Measurements from ENCODE around the gene SUSD5.
A peak's percentile ranks its signal among the peaks of the same experiment; 100 is the strongest.

The SUSD5 gene

DNA sequence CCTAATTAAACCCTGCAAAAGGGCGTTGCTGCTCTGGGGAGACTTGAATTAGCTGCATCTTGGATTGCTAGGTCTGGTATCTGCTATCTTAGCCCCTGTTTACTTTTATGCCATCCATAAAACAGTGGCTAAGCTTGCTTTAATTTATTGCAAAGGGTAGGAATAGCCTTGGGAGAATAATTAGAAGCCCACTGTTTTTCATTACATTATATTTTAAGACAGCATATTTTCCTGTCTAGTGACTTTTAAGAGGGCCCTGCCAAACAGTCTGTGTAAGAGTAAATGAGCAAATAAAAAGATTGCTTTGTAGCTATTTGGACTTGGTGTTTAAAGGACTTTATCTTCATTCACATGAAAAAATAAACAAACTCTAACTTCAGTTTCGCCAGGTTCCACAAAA lies 17.4 kb upstream of the SUSD5 start:
- Histone ChIP-seq H3K27me3 (ENCODE audit: control insufficient read depth in 3 of 3, insufficient read depth in 3 of 3, low read depth in 1 of 3, low read length in 3 of 3) (peaks cover 0 to 4% (median 0%) of the 10 kb centered on the region in 3 experiments), H4K8ac (ENCODE audit: low read depth, low read length) (no peak overlapping the region), H3K27ac (replicated peaks; ENCODE audit: low read length) (no peak overlapping the region), H3K4ac (ENCODE audit: low read length) (no peak overlapping the region), H3K9ac (ENCODE audit: low read depth, low read length, poor library complexity) (no peak overlapping the region), H2AK5ac (ENCODE audit: low read depth, low read length) (no peak overlapping the region), H2BK5ac (ENCODE audit: low read length) (no peak overlapping the region), H3K9me3 (replicated peaks in 1 of 2; ENCODE audit: control insufficient read depth in 2 of 2, insufficient read depth in 1 of 2, low read depth in 1 of 2, low read length in 2 of 2) (no peaks in the 10 kb centered on the region), H3K79me1 (ENCODE audit: low read depth, low read length) (no peaks in the 10 kb centered on the region), H2BK15ac (ENCODE audit: low read length) (no peak overlapping the region), H2AFZ (ENCODE audit: low read length) (no peak overlapping the region), H3K4me2 (ENCODE audit: insufficient read depth, low read length, poor library complexity, severe bottlenecking) (no peak overlapping the region), H3K4me1 (ENCODE audit: control insufficient read depth in 2 of 2, insufficient read depth in 1 of 2, low read depth in 1 of 2, low read length in 2 of 2) (no peaks in the 10 kb centered on the region), H2BK120ac (ENCODE audit: low read depth, low read length) (no peak overlapping the region), H2BK12ac (ENCODE audit: low read length) (no peak overlapping the region), H3K36me3 (replicated peaks in 1 of 2; ENCODE audit: control insufficient read depth in 2 of 2, insufficient read depth in 2 of 2, low read length in 2 of 2) (no peaks in the 10 kb centered on the region), H4K91ac (ENCODE audit: low read depth, low read length, poor library complexity) (no peak overlapping the region), H3K18ac (ENCODE audit: low read length) (no peak overlapping the region), H3K14ac (ENCODE audit: low read length) (no peak overlapping the region), H3K23ac (ENCODE audit: low read depth, low read length, poor library complexity) (no peak overlapping the region), H3K4me3 (ENCODE audit: low read length in 2 of 2) (no peak overlapping the region)
- DNase-seq (ENCODE audit: low spot score) = no peak
- WGBS, 2 donors (ENCODE audit: extremely low coverage in 2 of 2, insufficient read length in 2 of 2, insufficient replicate concordance in 1 of 2) = no CpG with 5 or more reads among the region's 2 CpGs

DNA sequence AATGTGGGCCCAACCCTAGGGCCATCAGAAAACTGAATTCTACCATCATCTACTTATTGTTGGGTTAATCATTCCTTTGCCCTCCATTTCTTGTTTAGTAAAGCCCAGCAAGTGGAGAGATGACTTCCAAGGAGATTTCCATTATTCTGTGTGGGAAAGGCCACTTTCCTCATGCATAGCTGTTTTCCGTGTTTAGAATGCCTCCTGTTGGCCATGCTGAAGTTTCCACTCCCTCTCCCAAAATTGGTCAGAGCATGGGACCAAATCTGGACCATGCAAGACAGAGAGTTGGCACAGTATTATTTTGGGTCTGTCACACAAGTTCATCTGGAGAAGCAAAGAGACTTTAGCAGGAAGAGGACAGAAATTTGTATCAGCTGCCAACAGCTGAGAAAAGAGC lies 15.3 kb upstream of the SUSD5 start:
- H3K36me3 ChIP-seq (replicated peaks in 1 of 2; ENCODE audit: control insufficient read depth in 2 of 2, insufficient read depth in 2 of 2, low read length in 2 of 2) = no peaks in the 10 kb centered on the region
- no peak overlapping the region for H3K4me2 ChIP-seq (ENCODE audit: insufficient read depth, low read length, poor library complexity, severe bottlenecking)
- H2BK120ac ChIP-seq (ENCODE audit: low read depth, low read length) = no peak overlapping the region
- DNase-seq (ENCODE audit: low spot score) = no peak
- no peak overlapping the region for H2AFZ ChIP-seq (ENCODE audit: low read length)
- no peak overlapping the region for H2BK5ac ChIP-seq (ENCODE audit: low read length)
- H3K9ac ChIP-seq (ENCODE audit: low read depth, low read length, poor library complexity) = no peak overlapping the region
- H3K14ac ChIP-seq (ENCODE audit: low read length) = no peak overlapping the region
- no peak overlapping the region for H3K4me3 ChIP-seq (ENCODE audit: low read length in 2 of 2)
- H3K27me3 ChIP-seq (ENCODE audit: control insufficient read depth in 3 of 3, insufficient read depth in 3 of 3, low read depth in 1 of 3, low read length in 3 of 3) = peaks cover 0 to 4% (median 0%) of the 10 kb centered on the region in 3 experiments
- no peak overlapping the region for H4K8ac ChIP-seq (ENCODE audit: low read depth, low read length)
- H3K23ac ChIP-seq (ENCODE audit: low read depth, low read length, poor library complexity) = no peak overlapping the region
- no peak overlapping the region for H2BK15ac ChIP-seq (ENCODE audit: low read length)
- no peaks in the 10 kb centered on the region for H3K4me1 ChIP-seq (ENCODE audit: control insufficient read depth in 2 of 2, insufficient read depth in 1 of 2, low read depth in 1 of 2, low read length in 2 of 2)
- no peaks in the 10 kb centered on the region for H3K9me3 ChIP-seq (replicated peaks in 1 of 2; ENCODE audit: control insufficient read depth in 2 of 2, insufficient read depth in 1 of 2, low read depth in 1 of 2, low read length in 2 of 2)
- H3K79me1 ChIP-seq (ENCODE audit: low read depth, low read length) = no peaks in the 10 kb centered on the region
- no peak overlapping the region for H2BK12ac ChIP-seq (ENCODE audit: low read length)
- H3K4ac ChIP-seq (ENCODE audit: low read length) = no peak overlapping the region
- no peak overlapping the region for H3K18ac ChIP-seq (ENCODE audit: low read length)
- H2AK5ac ChIP-seq (ENCODE audit: low read depth, low read length) = no peak overlapping the region
- WGBS, 2 donors (ENCODE audit: extremely low coverage in 2 of 2, insufficient read length in 2 of 2, insufficient replicate concordance in 1 of 2) = no CpG with 5 or more reads among the region's 1 CpG
- H4K91ac ChIP-seq (ENCODE audit: low read depth, low read length, poor library complexity) = no peak overlapping the region
- no peak overlapping the region for H3K27ac ChIP-seq (replicated peaks; ENCODE audit: low read length)

DNA sequence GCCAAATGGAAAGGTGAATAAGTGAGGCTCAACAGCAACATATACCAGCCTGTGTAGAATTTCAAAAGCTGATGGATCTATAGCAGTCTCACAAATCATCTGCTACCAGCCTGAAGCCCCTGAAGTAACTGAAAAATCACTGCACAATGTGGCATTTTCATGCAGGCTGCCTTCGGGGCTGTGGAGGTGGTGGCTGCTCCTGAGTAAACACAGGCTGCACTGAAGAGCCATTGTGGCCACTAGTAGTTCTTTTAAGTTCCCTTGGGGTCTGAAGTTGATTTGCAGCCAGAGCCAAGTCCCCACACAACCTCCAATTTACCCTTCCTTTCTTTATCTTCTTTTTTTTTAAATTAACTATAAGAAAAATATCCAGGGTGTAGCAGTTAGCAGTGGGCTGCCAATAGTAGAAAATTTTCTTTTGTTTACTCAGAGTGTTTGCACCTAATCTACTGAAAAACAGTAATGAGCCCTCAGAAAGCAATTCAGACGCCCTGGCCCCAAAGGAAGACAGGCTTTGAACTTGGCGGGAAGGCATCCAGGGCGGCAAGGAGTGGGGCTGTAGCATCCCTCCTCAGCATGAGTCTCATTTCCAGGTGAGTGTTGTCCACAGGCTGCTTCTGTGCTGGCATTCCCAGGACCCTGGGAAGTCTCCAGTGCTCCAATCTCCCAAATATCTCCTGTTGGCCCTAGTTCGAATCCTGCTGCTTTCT lies 13.3 kb upstream of the SUSD5 start:
- WGBS, 2 donors (ENCODE audit: extremely low coverage in 2 of 2, insufficient read length in 2 of 2, insufficient replicate concordance in 1 of 2) = no CpG with 5 or more reads among the region's 5 CpGs
- H3K14ac ChIP-seq (ENCODE audit: low read length) = no peak overlapping the region
- no peaks in the 10 kb centered on the region for H3K4me1 ChIP-seq (ENCODE audit: control insufficient read depth in 2 of 2, insufficient read depth in 1 of 2, low read depth in 1 of 2, low read length in 2 of 2)
- H3K4me3 ChIP-seq (ENCODE audit: low read length in 2 of 2) = no peak overlapping the region
- H3K18ac ChIP-seq (ENCODE audit: low read length) = no peak overlapping the region
- no peak overlapping the region for H3K27ac ChIP-seq (replicated peaks; ENCODE audit: low read length)
- H3K36me3 ChIP-seq (replicated peaks in 1 of 2; ENCODE audit: control insufficient read depth in 2 of 2, insufficient read depth in 2 of 2, low read length in 2 of 2) = no peaks in the 10 kb centered on the region
- no peak overlapping the region for H2BK12ac ChIP-seq (ENCODE audit: low read length)
- no peak overlapping the region for H3K23ac ChIP-seq (ENCODE audit: low read depth, low read length, poor library complexity)
- no peak overlapping the region for H2BK15ac ChIP-seq (ENCODE audit: low read length)
- H3K79me1 ChIP-seq (ENCODE audit: low read depth, low read length) = no peaks in the 10 kb centered on the region
- no peak overlapping the region for H2AK5ac ChIP-seq (ENCODE audit: low read depth, low read length)
- no peak overlapping the region for H4K8ac ChIP-seq (ENCODE audit: low read depth, low read length)
- H3K4ac ChIP-seq (ENCODE audit: low read length) = no peak overlapping the region
- H3K9ac ChIP-seq (ENCODE audit: low read depth, low read length, poor library complexity) = no peak overlapping the region
- H3K27me3 ChIP-seq (ENCODE audit: control insufficient read depth in 3 of 3, insufficient read depth in 3 of 3, low read depth in 1 of 3, low read length in 3 of 3) = peaks cover 0 to 4% (median 0%) of the 10 kb centered on the region in 3 experiments
- H2BK120ac ChIP-seq (ENCODE audit: low read depth, low read length) = no peak overlapping the region
- no peak overlapping the region for H2AFZ ChIP-seq (ENCODE audit: low read length)
- H3K4me2 ChIP-seq (ENCODE audit: insufficient read depth, low read length, poor library complexity, severe bottlenecking) = no peak overlapping the region
- no peak overlapping the region for H2BK5ac ChIP-seq (ENCODE audit: low read length)
- no peak overlapping the region for H4K91ac ChIP-seq (ENCODE audit: low read depth, low read length, poor library complexity)
- H3K9me3 ChIP-seq (replicated peaks in 1 of 2; ENCODE audit: control insufficient read depth in 2 of 2, insufficient read depth in 1 of 2, low read depth in 1 of 2, low read length in 2 of 2) = no peaks in the 10 kb centered on the region
- DNase-seq (ENCODE audit: low spot score) = no peak

DNA sequence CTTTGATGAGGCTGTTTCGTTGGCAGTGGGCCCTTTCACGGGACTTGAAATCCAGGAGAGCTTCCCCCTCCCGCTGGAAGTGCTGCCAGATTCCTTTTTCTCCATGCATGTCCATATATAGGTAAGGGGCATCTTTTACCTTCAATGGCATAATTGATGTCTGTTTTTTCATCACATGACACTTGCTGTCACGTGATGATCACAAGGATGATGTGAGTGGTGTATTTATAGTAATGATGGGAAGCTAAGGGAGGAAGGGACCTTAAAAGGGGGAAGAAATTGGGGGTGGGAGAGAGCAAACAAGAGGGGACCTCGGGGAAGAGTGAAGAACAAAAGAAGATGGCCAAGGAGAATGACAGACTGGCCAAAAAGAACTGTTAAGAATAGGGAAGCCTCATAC lies 11.3 kb upstream of the SUSD5 start:
- H3K79me1 ChIP-seq (ENCODE audit: low read depth, low read length) = no peaks in the 10 kb centered on the region
- H3K36me3 ChIP-seq (replicated peaks in 1 of 2; ENCODE audit: control insufficient read depth in 2 of 2, insufficient read depth in 2 of 2, low read length in 2 of 2) = no peaks in the 10 kb centered on the region
- DNase-seq (ENCODE audit: low spot score) = no peak
- no peak overlapping the region for H3K4ac ChIP-seq (ENCODE audit: low read length)
- H3K9ac ChIP-seq (ENCODE audit: low read depth, low read length, poor library complexity) = no peak overlapping the region
- no peak overlapping the region for H4K91ac ChIP-seq (ENCODE audit: low read depth, low read length, poor library complexity)
- H3K27me3 ChIP-seq (ENCODE audit: control insufficient read depth in 3 of 3, insufficient read depth in 3 of 3, low read depth in 1 of 3, low read length in 3 of 3) = no peaks in the 10 kb centered on the region
- H3K14ac ChIP-seq (ENCODE audit: low read length) = no peak overlapping the region
- H4K8ac ChIP-seq (ENCODE audit: low read depth, low read length) = no peak overlapping the region
- H3K18ac ChIP-seq (ENCODE audit: low read length) = no peak overlapping the region
- WGBS, 2 donors (ENCODE audit: extremely low coverage in 2 of 2, insufficient read length in 2 of 2, insufficient replicate concordance in 1 of 2) = no CpG with 5 or more reads among the region's 5 CpGs
- H2BK12ac ChIP-seq (ENCODE audit: low read length) = no peak overlapping the region
- no peak overlapping the region for H3K23ac ChIP-seq (ENCODE audit: low read depth, low read length, poor library complexity)
- no peak overlapping the region for H2AK5ac ChIP-seq (ENCODE audit: low read depth, low read length)
- no peaks in the 10 kb centered on the region for H3K4me1 ChIP-seq (ENCODE audit: control insufficient read depth in 2 of 2, insufficient read depth in 1 of 2, low read depth in 1 of 2, low read length in 2 of 2)
- H2BK5ac ChIP-seq (ENCODE audit: low read length) = no peak overlapping the region
- no peak overlapping the region for H3K4me3 ChIP-seq (ENCODE audit: low read length in 2 of 2)
- H2BK120ac ChIP-seq (ENCODE audit: low read depth, low read length) = no peak overlapping the region
- no peaks in the 10 kb centered on the region for H3K9me3 ChIP-seq (replicated peaks in 1 of 2; ENCODE audit: control insufficient read depth in 2 of 2, insufficient read depth in 1 of 2, low read depth in 1 of 2, low read length in 2 of 2)
- no peak overlapping the region for H3K27ac ChIP-seq (replicated peaks; ENCODE audit: low read length)
- H3K4me2 ChIP-seq (ENCODE audit: insufficient read depth, low read length, poor library complexity, severe bottlenecking) = no peak overlapping the region
- H2BK15ac ChIP-seq (ENCODE audit: low read length) = no peak overlapping the region
- peak overlapping the region; percentile 12 for H2AFZ ChIP-seq (ENCODE audit: low read length)
